Breast epithelium (tissue), 3 donors: ENCODE measurements around the gene SMARCAL1.

Experiments
- CTCF ChIP-seq, 3 donors: fragments of 450-650 bp; IDR thresholded peaks; one replicate each; pipeline ENCODE4 v1.5.1; 2016 to 2017; ENCODE audit warnings: antibody characterized with exemption in 3 of 3, mild to moderate bottlenecking in 3 of 3, moderate library complexity in 3 of 3
- POLR2A ChIP-seq: fragments of 450-650 bp; IDR thresholded peaks from one replicate; pipeline ENCODE4 v1.6.1; 2016; ENCODE audit warnings: antibody characterized with exemption, mild to moderate bottlenecking, moderate library complexity

- no peak for TF ChIP-seq CTCF (IDR thresholded peaks at IDR 0.05)
- no peak for TF ChIP-seq POLR2A
Observed at GRCh38 chr2:216372761-216373291, 39.5 kb upstream of the SMARCAL1 start.
